ENCODE results near the gene DBT.
"Not testable (repeated sequence)": the region's sequence is repeated elsewhere in the genome, so short reads cannot be mapped to it uniquely, and the experiment has no call there.

The DBT gene

DNA sequence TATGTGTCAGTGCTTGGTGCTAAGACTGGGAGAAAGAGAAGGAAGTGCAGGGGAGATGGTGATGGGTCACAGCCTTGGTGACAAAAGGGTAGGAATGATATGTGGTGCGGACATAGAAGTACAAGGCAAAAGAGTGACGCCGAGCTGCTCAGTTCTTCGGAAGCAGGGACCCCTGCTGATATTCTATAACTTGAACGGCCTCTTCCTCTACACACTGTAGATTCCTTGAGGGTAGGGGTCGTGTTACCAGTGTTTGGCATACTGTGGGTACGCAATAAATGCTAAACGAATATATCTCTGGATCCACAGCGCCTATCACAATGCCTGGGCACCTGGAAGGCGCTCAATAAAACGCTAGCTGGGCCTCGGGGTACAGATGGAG lies 488 bp downstream of the DBT start:
- peak; percentile 36 for DNase-seq

DNA sequence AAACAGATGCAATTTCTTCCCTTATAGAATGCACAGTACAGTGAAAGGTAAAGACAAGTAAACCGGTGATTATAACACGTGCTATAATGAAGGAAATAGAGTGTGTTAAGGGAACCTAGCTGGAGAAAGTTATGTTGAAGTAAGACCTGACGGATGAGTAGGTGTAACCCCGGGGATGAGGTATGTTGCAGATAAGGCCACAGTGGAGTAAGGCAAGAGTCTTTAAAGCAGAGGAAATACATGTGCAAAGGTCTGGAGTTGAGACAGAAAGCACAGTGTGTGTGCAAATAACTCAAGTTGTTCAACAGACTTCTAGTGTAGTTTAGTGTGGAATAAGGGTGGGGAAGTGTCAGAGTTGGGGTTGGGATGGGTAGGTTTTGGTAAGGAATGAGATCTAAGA lies 2.9 kb downstream of the DBT start:
- DNase-seq, result no peak

DNA sequence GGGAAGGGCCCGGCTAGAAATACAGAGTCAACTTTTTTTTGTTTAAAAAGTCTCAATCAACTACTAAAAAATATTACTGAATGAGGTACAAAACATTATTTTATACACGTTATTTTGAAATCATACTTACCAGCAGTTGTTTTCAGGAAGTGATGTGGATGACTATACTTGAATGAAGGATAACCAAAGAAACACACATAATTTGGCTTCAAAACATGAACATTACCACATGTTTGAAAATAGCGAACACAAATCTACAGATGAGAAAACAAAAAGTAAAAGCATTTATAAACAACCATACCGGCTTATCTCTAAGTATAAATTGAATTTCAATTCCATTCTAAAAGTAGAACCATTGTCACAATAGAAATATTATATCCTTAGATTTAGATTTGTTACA lies 9.0 kb downstream of the DBT start:
- no peak for DNase-seq

DNA sequence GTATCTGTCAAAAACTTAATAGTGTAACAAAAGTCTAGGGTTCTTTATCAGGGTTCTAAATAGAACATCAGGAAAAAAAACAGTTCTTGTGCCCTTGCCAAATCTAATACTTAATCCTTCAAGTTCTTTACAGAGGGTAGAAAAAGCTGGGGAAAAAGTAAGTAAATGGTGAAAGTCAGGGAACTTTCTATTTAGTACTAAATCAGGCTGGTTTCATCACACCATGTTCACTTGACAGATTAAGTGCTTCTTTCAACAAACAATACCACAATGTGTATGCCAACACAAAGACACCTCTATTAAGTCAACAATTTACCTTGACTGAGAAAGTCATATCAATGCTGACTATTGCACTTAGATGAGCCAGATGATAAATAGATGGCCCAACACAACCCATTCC lies 9.7 kb downstream of the DBT start:
- no peak for DNase-seq

DNA sequence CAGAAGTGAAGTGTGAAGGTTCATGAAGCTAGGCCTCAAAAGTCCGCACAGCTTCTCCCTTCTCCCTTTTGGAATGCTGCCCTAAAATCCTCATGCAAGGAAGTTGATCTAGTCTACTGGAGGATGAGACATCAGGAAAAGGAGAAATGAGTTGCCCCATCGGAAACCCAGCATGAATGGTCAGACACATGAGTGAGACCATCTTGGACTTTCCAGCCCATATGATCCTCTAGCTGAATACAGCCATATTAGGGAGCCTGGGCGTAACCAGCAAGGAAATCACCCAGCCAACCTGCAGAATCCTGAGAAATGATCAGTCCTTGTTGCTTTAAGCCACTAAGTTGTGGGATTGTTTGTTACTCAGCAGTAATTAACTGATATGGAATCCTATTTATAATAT lies 12.5 kb downstream of the DBT start:
- no peak for DNase-seq

DNA sequence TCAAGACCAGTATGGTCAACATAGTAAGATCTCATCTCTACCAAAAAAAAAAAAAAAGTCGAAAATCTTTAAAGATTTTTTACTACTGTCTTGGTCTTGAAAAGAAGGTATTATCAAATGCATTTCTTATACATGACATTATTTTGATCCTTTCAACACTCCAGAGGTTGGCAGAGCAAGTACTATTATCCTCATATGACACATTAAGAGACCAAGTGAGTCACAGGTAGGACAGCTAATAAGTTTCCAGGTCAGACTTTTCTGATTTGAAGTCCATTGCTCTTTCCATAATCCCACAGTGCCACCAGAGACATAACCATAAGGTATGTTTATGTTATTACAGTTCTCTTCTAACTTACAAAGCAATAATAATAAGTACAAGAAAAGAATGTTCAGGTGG lies 15.2 kb downstream of the DBT start:
- no peak for DNase-seq

DNA sequence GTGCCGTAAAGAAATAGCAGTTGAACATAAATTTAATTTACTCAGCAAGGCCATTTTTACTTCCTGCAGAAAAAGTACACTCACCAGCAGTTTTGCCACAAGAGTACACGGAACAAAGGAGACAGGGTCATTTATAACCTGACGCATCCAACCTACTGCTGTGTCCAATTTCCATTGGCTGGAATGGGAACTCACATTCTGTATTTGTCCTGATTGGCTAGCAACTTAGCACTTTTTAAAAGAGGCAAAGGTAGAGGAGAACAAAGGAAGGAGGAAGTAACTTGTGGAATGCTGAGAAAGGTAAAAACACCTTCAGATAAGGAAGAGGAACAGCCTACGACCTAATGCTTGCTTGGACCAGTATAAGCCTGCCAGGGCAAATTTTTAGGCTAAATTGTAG lies 16.1 kb downstream of the DBT start:
- DNase-seq, result not testable (repeated sequence)

DNA sequence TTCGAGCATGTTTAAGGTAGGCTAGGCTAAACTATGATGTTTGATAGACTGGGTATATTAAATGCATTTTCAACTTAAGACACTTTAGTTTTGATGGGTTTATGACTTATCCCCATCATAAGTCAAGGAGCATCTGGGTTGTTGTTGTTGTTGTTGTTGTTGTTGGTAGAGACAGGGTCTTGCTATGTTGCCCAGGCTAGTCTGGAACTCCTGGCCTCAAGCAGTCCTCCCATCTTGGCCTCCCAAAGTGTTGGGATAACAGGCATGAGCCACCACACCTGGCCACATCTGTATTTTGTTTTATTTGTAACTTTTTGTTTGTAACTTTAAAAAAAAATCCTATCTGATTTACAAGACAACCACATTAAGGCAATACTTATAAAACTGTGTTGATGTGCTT lies 17.5 kb downstream of the DBT start:
- no peak for DNase-seq

DNA sequence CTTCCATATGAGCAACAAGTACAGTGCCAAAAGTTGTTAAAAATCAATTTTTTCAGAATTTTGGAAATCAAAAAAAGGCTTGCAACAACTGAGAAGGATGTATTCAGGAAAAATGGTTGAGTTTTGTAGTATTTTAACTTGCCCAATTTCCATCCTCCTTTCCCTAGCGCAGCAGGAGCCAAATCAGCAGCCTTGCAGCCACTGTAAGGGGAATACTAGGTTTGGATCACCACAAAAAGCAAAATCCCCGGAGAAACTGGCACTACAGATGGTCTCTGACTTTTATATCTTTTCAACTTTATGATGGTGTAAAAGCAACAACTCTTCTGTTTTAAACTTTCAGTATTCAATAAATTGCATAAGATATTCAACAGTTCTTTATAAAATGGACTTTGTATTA lies 17.9 kb downstream of the DBT start:
- DNase-seq, result no peak

DNA sequence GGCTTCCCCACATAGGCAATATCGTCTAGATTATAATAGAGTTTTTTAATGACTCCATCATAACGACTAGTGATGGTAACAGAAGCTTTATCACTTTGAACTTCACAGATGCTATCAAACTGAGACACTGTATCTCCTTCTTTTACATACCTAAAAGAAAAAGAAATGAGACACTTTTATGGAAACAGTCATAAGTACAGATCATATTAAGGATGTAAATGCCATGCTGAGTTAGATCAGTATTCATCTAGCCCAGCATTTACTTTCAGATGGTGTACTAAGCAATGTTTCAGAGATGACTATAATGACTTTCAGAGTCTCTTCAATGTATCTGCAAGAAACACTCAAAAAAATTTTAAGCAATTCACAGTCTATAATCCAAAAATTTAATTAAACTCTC lies 18.9 kb downstream of the DBT start:
- no peak for DNase-seq

DNA sequence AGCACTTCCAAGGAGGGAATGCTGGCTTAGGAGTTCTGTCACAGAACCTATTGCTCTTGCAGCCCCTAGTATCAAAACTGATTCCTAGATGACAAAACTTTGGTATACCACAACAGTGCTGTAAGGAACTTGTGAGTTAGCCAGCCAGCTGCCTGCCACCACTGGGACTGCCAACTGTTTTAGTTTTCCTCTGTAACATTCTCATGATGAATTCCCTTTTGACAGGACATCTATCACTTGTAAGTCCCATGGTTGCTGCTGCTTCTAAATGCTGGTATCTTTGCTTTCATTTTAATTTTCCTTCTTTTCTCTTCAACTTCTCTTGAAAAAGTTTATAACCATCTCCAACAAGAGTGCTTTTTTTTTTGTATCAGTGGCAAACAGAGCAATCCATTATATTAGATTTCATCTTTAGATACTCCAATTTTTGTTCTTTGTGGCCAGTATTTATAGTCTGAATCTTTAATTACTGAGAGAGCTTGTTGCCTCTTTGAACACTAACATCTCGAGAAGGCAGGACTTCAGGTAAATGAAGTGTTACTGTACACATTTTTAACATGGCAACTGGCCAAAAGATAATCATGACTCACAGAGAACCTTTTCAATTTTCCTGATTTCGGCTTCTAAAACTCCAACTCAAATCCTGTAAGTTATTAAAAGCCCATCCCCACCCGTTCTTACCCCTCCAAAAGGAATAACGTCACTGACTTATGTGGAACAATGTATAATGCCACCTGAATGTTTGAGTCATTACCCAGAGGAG lies 19.8 kb downstream of the DBT start:
- no peak for DNase-seq

DNA sequence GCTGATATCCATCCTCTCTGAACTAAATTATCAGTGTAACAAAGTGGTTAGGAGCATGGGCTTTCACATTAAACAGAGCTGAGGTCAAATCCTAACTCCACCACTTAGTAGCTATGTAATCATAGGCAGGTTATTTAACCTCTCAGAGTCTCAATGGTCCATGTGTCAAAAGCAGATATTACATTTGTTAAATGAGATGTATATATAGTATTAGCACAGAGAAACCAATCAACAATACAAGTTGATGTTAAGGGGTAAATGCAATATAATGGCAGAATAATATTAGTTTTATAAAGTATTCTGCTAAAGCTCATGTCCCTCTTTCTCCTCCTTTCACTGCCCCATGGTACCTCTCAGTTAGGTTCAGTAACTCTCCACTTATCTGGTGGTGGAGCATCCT lies 27.2 kb downstream of the DBT start:
- DNase-seq, result no peak

DNA sequence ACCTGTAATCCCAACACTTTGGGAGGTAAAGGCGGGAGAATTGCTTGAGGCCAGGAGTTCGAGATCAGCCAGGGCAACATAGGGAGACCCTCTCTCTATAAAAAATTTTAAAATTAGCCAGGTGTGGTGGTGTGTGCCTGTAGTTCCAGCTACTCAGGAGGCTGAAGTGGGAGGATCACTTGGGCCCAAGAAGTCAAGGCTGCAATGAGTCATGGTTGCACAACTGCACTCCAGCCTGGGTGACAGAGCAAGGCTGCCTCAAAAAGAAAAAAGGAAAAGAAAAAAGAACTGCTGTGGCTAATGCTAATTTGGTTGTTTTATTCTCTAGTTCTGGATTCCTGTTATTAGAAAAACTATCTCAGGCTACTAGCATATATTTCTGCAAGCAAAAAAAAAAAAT lies 29.8 kb downstream of the DBT start:
- no peak for DNase-seq

DNA sequence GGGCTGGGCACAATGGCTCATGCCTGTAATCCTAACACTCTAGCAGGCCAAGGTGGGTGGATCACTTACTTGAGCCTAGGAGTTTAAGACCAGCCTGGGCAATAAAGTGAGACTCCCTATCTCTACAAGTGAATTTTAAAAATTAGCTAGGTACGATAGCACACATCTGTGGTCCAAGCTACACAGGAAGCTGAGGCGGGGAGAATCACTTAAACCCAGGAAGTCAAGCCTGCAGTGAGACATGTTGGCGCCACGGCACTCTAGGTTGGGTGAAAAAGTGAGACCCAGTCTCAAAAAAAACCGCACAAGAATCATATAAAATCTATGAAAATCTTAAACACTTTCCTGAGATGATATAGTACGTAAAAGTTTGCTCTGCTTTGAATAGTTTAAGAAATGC lies 30.2 kb downstream of the DBT start:
- DNase-seq, result no peak

DNA sequence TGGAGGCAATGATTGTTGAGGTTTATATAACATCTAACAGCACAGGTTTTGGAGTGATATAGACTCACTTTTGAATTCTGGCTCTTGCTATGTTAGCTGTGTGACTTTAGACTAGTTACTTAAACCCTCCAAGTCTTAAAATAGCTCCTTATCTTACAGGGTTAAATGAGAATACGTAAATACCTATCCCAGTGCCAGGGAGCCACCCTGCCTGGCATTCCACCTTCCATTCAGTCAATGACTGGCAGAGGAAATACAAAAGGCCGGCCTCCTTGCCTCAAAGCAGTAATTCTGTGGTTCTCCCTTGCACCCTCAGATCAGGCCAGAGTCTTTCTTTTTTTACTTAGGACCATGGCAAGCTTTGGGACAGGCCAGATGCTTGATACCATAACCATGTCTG lies 31.8 kb downstream of the DBT start:
- no peak for DNase-seq

DNA sequence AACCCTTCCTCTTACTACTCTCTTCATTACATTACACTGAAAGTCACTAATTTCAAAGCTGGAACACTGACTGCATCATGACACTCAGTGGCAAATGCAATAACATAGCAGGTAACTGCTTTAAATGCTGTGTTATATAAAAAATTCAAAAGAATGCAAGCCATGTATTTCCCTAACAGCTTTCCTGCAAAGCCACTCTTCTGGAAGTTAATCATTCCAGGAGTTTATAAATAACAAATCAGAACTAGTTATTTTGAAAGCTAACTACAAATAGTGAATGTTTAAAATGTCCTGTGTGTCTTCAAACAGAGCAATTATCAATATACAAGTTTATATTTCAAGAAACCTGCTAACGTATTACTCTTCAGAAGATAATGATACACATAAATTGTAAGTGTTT lies 34.5 kb downstream of the DBT start:
- DNase-seq, result no peak

DNA sequence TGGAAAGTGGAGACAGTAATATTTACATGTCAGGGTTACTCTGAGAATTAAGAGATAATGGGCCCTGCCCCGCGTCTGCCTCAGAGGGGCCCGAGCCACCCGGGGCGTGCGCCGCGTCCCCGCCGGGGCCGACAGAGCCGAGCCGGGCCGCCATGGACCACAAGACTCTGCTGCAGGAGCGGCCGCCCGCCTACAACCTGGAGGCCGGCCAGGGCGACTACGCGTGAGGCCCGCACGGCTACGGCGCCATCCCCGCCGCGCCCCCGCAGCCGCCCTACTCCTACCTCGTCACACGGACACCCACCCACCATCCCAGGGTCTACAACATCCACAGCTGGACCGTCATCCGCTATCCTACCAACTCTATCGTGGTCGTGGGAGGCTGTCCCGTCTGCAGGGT lies 36.5 kb downstream of the DBT start:
- DNase-seq, result no peak

DNA sequence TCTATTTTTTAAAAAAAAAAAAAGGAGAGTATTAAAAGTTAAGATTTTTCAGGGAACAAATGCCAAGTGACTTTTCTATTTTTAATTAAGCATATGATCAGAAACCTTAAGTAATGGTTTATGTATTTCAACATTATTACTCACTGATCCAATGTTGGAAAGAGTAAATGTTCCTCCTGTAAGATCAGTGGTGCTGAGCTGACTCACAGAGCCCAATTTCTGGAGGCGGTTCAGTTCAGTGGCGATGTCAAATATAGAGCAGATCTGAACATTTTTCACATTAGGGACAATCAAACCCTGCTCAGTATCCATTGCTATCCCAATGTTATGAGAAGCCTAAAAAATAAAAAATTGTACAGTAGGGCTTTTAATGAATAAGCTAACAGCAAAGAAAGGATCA lies 43.3 kb downstream of the DBT start:
- DNase-seq, result no peak

DNA sequence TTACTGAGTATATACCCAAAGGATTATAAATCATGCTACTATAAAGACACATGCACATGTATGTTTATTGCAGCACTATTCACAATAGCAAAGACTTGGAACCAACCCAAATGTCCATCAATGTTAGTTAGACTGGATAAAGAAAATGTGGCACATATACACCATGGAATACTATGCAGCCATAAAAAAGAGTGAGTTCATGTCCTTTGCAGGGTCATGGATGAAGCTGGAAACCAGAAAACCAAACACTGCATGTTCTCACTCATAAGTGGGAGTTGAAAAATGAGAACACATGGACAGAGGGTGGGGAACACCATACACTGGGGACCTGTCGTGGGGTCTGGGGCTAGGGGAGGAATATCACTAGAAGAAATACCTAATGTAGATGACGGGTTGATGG lies 44.0 kb downstream of the DBT start:
- DNase-seq, result not testable (repeated sequence)

DNA sequence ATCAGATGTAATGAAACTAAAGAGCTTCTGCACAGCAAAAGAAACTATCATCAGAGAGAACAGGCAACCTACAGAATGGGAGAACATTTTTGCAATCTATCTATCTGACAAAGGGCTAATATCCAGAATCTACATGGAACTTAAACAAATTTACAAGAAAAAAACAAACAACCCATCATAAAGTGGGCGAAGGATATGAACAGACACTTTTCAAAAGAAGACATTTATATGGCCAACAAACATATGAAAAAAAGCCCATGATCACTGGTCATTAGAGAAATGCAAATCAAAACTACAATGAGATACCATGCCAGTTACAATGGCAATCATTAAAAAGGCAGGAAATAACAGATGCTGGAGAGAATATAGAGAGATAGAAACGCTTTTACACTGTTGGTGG lies 44.5 kb downstream of the DBT start:
- DNase-seq, result not testable (repeated sequence)

DNA sequence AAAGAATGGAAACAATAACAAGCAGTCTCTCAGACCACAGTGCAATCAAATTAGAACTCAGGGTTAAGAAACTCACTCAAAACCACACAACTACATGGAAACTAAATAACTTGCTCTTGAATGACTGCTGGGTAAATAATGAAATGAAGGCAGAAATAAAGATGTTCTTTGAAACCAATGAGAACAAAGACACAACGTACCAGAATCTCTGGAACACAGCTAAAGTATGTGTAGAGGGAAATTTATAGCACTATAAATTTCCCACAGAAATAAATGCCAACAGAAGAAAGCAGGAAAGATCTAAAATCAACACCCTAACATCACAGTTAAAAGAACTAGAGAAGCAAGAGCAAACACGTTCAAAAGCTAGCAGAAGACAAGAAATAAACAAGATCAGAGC lies 46.9 kb downstream of the DBT start:
- not testable (repeated sequence) for DNase-seq

DNA sequence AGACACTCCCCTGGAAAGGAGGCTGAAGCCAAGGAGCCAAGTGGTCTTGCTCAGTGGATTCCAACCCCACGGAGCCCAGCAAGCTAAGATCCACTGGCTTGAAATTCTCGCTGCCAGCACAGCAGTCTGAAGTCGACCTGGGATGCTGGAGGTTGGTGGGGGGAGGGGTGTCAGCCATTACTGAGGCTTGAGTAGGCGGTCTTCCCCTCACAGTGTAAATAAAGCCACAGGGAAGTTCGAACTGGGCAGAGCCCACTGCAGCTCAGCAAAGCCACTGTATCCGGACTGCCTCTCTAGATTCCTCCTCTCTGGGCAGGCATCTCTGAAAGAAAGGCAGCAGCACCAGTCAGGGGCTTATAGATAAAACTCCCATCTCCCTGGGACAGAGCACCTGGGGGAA lies 49.6 kb downstream of the DBT start:
- DNase-seq, result not testable (repeated sequence)

DNA sequence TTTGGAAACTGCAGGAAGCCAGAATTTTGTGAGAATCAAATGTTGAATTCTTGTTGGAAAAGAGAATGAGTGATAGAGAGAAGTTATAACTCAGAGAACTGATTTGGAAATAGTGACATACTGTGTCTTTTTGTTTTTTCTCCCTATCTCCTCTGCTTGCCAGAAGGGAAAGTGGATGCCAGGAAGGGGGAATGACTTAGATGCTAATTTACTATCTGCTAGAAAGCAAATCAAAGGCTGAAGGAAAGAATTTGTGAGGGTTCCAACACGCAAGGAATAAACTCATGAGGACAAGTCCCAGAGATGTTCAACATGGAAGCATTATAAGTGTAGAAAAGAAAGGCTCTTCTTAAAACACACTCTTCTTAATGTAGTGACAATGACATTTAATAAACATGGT lies 51.0 kb downstream of the DBT start:
- no peak for DNase-seq

DNA sequence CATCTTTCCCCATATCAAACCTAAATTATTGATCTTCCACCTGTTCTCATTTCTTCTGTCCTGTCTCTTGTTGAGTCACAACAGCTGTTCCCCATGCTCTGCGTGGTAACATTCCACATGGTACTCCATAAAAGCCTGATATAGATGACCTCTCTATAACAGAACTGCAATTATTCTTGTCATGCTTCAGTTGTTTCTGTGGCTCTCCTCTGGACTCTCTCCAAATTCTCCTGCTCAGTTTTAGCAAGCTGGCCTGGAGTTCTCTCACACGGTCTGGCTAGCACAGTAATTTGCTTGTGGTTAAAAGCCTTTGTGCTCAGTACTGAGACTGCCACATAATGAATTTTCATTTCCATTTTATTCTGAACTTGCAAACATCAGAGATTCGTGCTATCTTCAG lies 61.0 kb downstream of the DBT start:
- peak; percentile 84 for DNase-seq

DNA sequence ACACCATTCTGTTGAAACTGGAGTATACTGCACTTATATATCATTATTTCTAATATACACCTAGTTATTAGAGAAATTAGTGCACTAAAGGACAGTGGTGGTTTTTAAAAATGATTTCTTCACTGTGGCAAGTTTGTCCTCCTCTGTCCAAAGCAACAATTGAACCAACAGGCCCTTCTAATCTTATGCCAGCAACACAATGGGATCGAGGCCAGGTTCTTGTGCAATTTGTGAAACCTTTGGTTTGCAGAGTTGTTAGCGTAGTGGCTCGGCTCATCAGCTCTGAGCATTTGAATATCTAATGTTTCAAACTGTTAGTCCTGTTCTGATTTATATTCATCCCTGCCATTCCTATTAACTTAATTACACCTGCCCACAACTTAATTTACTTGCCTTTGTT lies 61.7 kb downstream of the DBT start:
- DNase-seq, result peak; percentile 23

DNA sequence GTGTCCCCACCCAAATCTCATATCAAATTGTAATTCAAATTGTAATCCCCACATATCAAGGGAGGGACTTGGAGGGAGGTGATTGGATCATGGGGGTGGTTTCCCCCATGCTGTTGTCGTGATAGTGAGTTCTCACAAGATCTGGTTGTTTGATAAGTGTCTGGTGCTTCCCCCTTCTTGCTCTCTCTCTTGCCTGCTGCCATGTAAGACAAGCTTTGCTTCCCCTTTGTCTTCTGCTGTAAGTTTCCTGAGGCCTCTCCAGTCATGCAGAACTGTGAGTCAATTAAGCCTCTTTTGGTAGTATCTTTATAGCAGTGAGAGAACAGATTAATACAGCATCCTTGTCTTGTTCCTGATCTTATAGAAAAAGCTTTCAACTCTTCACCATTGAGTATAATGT lies 65.1 kb downstream of the DBT start:
- peak; percentile 4 for DNase-seq

All from NCI-H2171 treated with DMSO at 0.1 percent for 48 hours (cell line).